WTC11 (cell line): ENCODE data around the gene MCOLN1.

Experiments used
- FOXJ3 ChIP-seq: sonication (generic); formaldehyde crosslinking; IDR thresholded peaks from 2 replicates; pipeline ENCODE4 v1.9.0; 2021; ENCODE audit warnings: missing genetic modification reagents, mild to moderate bottlenecking, borderline replicate concordance
- ZNF121 ChIP-seq: sonication (generic); formaldehyde crosslinking; IDR thresholded peaks from 2 replicates; pipeline ENCODE4 v1.8.0; 2023; ENCODE audit warnings: missing genetic modification reagents

DNA sequence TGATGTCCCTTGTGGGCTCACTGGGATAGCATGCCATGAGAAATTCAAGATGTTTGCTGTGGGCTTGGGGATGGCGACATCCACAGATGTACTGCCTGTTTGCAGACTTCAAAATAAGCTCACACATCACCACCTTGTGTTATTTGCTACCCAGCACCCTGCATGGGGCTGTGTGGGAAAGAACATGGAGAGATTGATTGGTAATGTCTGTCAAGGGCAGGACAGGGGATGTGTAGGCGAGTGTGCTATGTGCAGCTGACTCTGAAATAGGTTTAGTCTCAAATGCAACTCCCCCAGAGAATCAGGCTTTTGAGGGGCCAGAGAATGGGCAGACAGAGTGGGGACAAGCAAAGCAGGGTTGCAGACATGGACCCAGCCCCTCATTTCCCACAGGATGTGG is 37.8 kb downstream of the MCOLN1 start:
- TF ChIP-seq ZNF121 (CRISPR knock-in tag) (no peak), FOXJ3 (no peak)
